ENCODE measurements around the gene CSF2RB. TPM values are rescaled to one million over a fixed set of nuclear protein-coding genes. Genes with fewer than 3 reads are reported as not detected.

CSF2RB gene
- total RNA-seq, 1 donor from 2014 or later: 30.1 TPM

GRCh38 chr22:36976606-36977005 is 63.2 kb downstream of the CSF2RB start:
- DNase-seq (no peak), ATAC-seq (no peak)
- no peaks in the 10 kb centered on the region for H3K9me3 ChIP-seq
- intact Hi-C loops (cut with DNase I): loop anchor here (10.0 kb wide), 1 partner anchor 192 kb away; no protein-coding TSS in a partner anchor
- TF ChIP-seq, protein P1, sequence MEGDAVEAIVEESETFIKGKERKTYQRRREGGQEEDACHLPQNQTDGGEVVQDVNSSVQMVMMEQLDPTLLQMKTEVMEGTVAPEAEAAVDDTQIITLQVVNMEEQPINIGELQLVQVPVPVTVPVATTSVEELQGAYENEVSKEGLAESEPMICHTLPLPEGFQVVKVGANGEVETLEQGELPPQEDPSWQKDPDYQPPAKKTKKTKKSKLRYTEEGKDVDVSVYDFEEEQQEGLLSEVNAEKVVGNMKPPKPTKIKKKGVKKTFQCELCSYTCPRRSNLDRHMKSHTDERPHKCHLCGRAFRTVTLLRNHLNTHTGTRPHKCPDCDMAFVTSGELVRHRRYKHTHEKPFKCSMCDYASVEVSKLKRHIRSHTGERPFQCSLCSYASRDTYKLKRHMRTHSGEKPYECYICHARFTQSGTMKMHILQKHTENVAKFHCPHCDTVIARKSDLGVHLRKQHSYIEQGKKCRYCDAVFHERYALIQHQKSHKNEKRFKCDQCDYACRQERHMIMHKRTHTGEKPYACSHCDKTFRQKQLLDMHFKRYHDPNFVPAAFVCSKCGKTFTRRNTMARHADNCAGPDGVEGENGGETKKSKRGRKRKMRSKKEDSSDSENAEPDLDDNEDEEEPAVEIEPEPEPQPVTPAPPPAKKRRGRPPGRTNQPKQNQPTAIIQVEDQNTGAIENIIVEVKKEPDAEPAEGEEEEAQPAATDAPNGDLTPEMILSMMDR (IDR thresholded peaks at IDR 0.05): no peak
- H3K36me3 ChIP-seq: no peaks in the 10 kb centered on the region
- no peak overlapping the region for H3K4me3 ChIP-seq
- no peak overlapping the region for H3K27ac ChIP-seq
- no peaks in the 10 kb centered on the region for H3K27me3 ChIP-seq (ENCODE audit: low read depth)
- peaks cover 8% of the 10 kb centered on the region for H3K4me1 ChIP-seq

- Histone ChIP-seq H3K4me1 (peaks cover 8% of the 10 kb centered on the region), H3K27ac (peak overlapping the region; percentile 60), H3K36me3 (no peaks in the 10 kb centered on the region), H3K4me3 (peak overlapping the region; percentile 52), H3K9me3 (no peaks in the 10 kb centered on the region), H3K27me3 (ENCODE audit: low read depth) (no peaks in the 10 kb centered on the region)
- TF ChIP-seq, protein P1 (IDR thresholded peaks at IDR 0.05): peak; percentile 42
- intact Hi-C loops (cut with DNase I): loop anchor here (10.0 kb wide), 1 partner anchor 193 kb away; no protein-coding TSS in a partner anchor
- ATAC-seq: peak; percentile 85 to 86
- DNase-seq: peak; percentile 81
Observed at GRCh38 chr22:36977401-36977861, 64.0 kb downstream of the CSF2RB start.

GRCh38 chr22:36977947-36978660 is 64.7 kb downstream of the CSF2RB start:
- peak overlapping the region; percentile 52 for H3K4me3 ChIP-seq
- TF ChIP-seq, protein P1 (IDR thresholded peaks at IDR 0.05): peak; percentile 92

DNA sequence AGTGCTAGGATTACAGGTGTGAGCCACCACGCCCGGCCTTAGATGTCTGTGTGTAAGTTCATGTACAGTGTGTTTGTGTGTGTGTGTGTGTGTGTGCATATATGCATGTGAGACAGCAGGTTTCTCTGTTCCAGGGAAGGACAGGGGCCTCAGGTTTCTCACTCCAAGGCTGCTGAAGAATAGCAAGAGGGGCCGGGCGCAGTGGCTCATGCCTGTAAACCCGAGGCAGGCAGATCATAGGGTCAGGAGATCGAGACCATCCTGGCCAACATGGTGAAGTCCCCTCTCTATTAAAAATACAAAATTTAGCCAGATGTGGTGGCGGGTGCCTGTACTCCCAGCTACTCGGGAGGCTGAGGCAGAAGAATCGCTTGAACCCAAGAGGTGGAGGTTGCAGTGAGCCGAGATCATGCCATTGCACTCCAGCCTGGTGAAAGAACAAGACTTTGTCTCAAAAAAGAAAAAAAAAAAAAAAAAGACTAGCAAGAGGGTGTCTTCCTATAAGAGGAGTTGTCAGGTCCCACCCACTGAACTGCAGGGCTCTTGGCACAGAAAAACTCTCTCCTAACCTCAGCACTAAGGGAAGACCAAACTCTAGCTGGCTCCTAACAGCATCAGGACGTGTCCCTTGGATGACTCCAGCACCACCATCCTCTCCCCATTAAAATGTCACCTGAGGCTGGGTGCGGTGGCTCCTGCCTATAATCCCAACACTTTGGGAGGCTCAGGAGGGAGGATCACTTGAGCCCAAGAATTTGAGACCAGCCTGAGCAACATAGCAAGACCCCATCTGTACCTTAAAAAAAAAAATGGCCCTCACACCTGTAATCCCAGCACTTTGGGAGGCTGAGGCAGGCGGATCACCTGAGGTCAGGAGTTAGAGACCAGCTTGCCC is 65.8 kb downstream of the CSF2RB start:
- Histone ChIP-seq H3K9me3 (no peaks in the 10 kb centered on the region), H3K27ac (no peak overlapping the region), H3K27me3 (ENCODE audit: low read depth) (peaks cover 3% of the 10 kb centered on the region), H3K4me1 (peaks cover 8% of the 10 kb centered on the region), H3K36me3 (no peaks in the 10 kb centered on the region), H3K4me3 (no peak overlapping the region)
- TF ChIP-seq, protein P1 (IDR thresholded peaks at IDR 0.05): no peak
- intact Hi-C loops (cut with DNase I): loop anchor here (10.0 kb wide), 1 partner anchor 194 kb away; no protein-coding TSS in a partner anchor
- DNase-seq: no peak
- no peak for ATAC-seq

More at GRCh38 chr22:36977947-36978660, 64.7 kb downstream of the CSF2RB start:
- peaks cover 8% of the 10 kb centered on the region for H3K4me1 ChIP-seq
- DNase-seq: peak; percentile 94
- H3K27ac ChIP-seq: peak overlapping the region; percentile 60
- no peaks in the 10 kb centered on the region for H3K27me3 ChIP-seq (ENCODE audit: low read depth)
- ATAC-seq: peak; percentile 98
- intact Hi-C loops (cut with DNase I): loop anchor here (10.0 kb wide), 1 partner anchor 193 kb away; no protein-coding TSS in a partner anchor
- H3K9me3 ChIP-seq: no peaks in the 10 kb centered on the region
- H3K36me3 ChIP-seq: no peaks in the 10 kb centered on the region

DNA sequence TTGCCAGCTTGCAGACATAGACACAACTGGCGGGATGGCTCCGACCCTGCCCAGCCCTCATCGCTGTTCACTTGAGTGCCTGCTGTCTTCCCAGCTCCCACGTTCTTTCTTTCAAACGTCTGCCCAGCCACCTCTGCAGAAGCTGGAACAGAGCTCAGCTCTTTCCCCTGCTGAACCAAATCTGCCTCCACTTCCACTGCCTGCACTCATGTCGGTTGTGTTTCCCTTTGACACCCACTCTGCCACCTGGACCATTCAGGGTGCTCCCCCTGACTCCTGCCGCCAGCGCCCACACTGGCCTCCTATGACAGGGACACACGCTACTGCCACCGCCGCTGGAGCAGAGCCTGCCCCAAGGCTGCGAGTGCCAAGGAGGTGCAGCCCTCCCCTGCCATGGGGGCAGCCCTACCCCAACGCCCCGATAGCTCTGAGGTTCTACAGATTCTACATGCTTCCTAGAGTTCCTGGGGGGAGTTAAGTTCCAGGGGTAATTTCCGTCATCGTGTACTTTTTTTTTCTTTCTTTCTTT is 67.9 kb downstream of the CSF2RB start:
- Histone ChIP-seq H3K9me3 (peaks cover 13% of the 10 kb centered on the region), H3K4me3 (no peak overlapping the region), H3K27ac (no peak overlapping the region), H3K27me3 (ENCODE audit: low read depth) (peaks cover 7% of the 10 kb centered on the region), H3K4me1 (peaks cover 8% of the 10 kb centered on the region), H3K36me3 (no peaks in the 10 kb centered on the region)
- no peak for ATAC-seq
- TF ChIP-seq, protein P1 (IDR thresholded peaks at IDR 0.05): no peak
- no peak for DNase-seq
- intact Hi-C loops (cut with DNase I): no loop called here

Measured in lower lobe of right lung (tissue), 2 donors.